Tibial nerve (tissue), 3 donors: ENCODE data around the gene IPO9.

Source experiments
- POLR2A ChIP-seq, 2 donors: fragments of 450-650 bp; IDR thresholded peaks; one replicate each; pipeline ENCODE4 v1.6.1; 2017; ENCODE audit warnings: antibody characterized with exemption in 2 of 2, mild to moderate bottlenecking in 2 of 2, moderate library complexity in 2 of 2
- TF ChIP-seq, protein P1 (sequence below), 5 experiments: fragments of 200-600 bp in 3 of 5; fragments of 450-650 bp in 2 of 5; sonication (generic) in 3 of 5; IDR thresholded peaks; one replicate each; pipeline ENCODE4 v1.5.1; 2016 to 2019; ENCODE audit warnings: antibody characterized with exemption in 5 of 5, mild to moderate bottlenecking in 3 of 5, moderate library complexity in 2 of 5

DNA sequence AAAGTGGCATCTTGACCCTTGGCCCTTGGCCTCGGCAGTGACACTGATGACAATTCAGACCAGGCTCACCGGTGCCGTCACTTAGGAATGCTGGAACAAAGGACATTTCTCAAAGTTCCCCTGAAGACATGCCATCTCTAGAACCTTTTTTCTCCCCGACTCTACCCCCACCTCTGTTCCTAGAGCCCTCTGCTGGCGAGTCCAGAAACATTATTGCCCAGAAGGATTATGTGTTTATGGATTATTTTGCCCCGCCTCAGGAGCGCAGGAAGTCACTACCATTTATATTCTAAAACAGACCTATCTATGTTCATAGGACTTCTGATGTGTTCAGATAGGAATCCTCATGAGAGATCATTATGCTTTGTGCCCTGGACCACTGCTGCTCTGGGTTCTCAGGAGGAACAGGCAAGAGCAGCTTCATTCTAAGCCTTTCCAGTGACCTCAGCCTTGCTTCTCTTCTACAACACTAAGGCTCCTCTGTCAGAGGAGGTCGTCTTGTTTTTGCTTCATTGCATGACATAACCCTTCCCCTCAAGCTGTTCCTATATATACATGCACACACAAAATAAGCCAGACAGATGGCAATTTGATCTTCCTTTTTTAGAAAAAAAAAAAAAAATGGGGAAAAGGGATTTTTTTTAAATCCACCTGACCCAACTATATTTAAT, 47.3 kb downstream of the IPO9 start:
- TF ChIP-seq, protein P1, sequence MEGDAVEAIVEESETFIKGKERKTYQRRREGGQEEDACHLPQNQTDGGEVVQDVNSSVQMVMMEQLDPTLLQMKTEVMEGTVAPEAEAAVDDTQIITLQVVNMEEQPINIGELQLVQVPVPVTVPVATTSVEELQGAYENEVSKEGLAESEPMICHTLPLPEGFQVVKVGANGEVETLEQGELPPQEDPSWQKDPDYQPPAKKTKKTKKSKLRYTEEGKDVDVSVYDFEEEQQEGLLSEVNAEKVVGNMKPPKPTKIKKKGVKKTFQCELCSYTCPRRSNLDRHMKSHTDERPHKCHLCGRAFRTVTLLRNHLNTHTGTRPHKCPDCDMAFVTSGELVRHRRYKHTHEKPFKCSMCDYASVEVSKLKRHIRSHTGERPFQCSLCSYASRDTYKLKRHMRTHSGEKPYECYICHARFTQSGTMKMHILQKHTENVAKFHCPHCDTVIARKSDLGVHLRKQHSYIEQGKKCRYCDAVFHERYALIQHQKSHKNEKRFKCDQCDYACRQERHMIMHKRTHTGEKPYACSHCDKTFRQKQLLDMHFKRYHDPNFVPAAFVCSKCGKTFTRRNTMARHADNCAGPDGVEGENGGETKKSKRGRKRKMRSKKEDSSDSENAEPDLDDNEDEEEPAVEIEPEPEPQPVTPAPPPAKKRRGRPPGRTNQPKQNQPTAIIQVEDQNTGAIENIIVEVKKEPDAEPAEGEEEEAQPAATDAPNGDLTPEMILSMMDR (IDR thresholded peaks at IDR 0.05): no peak
- TF ChIP-seq POLR2A (IDR thresholded peaks at IDR 0.05): no peak
